CD14-positive monocyte (primary cell): ENCODE measurements around the gene EAPP. TPM values are rescaled to one million over a fixed set of nuclear protein-coding genes. Genes with fewer than 3 reads are reported as not detected.
"Not testable (repeated sequence)": the region's sequence is repeated elsewhere in the genome, so short reads cannot be mapped to it uniquely, and the experiment has no call there.

Experiments
- DNase-seq, 3 donors: peaks; one replicate each; pipeline ENCODE4 v3.0.0-alpha.2; 2011 to 2022
- H2AFZ ChIP-seq: 2 replicates; pipeline ENCODE4 v1.6.0; 2012; ENCODE audit warnings: mild to moderate bottlenecking, low read depth, low read length, inconsistent platforms; ENCODE audit not compliant: insufficient read depth, poor library complexity, severe bottlenecking
- H3K27ac ChIP-seq, 2 donors: 1 replicate in 1 of 2; 2 replicates in 1 of 2; pipeline ENCODE4 v1.5.1; 2012 to 2013; ENCODE audit warnings: low read length in 2 of 2, control low read depth in 1 of 2, inconsistent platforms in 1 of 2, low read depth in 1 of 2, mild to moderate bottlenecking in 1 of 2
- H3K27me3 ChIP-seq, 2 donors: one replicate each; pipeline versions ENCODE4 v1.6.0 to v1.6.1; 2011 to 2013; ENCODE audit warnings: low read length in 2 of 2; ENCODE audit not compliant: control insufficient read depth in 2 of 2, insufficient read depth in 2 of 2
- H3K36me3 ChIP-seq, 2 donors: replicated peaks in 1 of 2; 1 replicate in 1 of 2; 2 replicates in 1 of 2; pipeline versions ENCODE4 v1.5.1 to v1.6.1; 2012 to 2013; ENCODE audit warnings: low read length in 2 of 2, control low read depth in 1 of 2, inconsistent platforms in 1 of 2, mild to moderate bottlenecking in 1 of 2; ENCODE audit not compliant: insufficient read depth in 2 of 2, control insufficient read depth in 1 of 2
- H3K4me1 ChIP-seq, 2 donors: 1 replicate in 1 of 2; 2 replicates in 1 of 2; pipeline versions ENCODE4 v1.5.1 to v1.6.1; 2012 to 2013; ENCODE audit warnings: low read length in 2 of 2, control low read depth in 1 of 2, inconsistent platforms in 1 of 2, mild to moderate bottlenecking in 1 of 2, moderate library complexity in 1 of 2; ENCODE audit not compliant: insufficient read depth in 2 of 2, control insufficient read depth in 1 of 2
- H3K4me2 ChIP-seq: replicated peaks from 2 replicates; pipeline ENCODE3; 2012; ENCODE audit warnings: low read length, moderate library complexity, mild to moderate bottlenecking; ENCODE audit not compliant: poor library complexity, severe bottlenecking; ENCODE audit errors: extremely low read depth
- H3K4me3 ChIP-seq, 3 experiments: fragments of 200-600 bp in 1 of 3; sonication (generic) in 1 of 3; replicated peaks in 1 of 3; 1 replicate in 2 of 3; 2 replicates in 1 of 3; pipeline ENCODE4 v1.5.1; 2011 to 2013; ENCODE audit warnings: low read length in 3 of 3, mild to moderate bottlenecking in 3 of 3, control low read depth in 2 of 3, low read depth in 2 of 3, inconsistent platforms in 1 of 3, moderate library complexity in 1 of 3
- H3K79me2 ChIP-seq: 2 replicates; pipeline ENCODE4 v1.6.0; 2012; ENCODE audit warnings: mild to moderate bottlenecking, control low read depth, inconsistent platforms, low read length, moderate library complexity; ENCODE audit not compliant: insufficient read depth
- H3K9ac ChIP-seq: 2 replicates; pipeline ENCODE4 v1.6.0; 2017; ENCODE audit warnings: low read length, mild to moderate bottlenecking; ENCODE audit not compliant: insufficient read depth, poor library complexity, severe bottlenecking
- H3K9me3 ChIP-seq, 2 donors: replicated peaks in 1 of 2; 1 replicate in 1 of 2; 2 replicates in 1 of 2; pipeline versions ENCODE4 v1.5.1 to v1.6.1; 2012 to 2013; ENCODE audit warnings: low read length in 2 of 2, control low read depth in 1 of 2; ENCODE audit not compliant: control insufficient read depth in 1 of 2, insufficient read depth in 1 of 2
- H4K20me1 ChIP-seq: 2 replicates; pipeline ENCODE4 v1.6.0; 2012; ENCODE audit warnings: mild to moderate bottlenecking, low read length, control low read depth, moderate library complexity; ENCODE audit not compliant: insufficient read depth
- H3K27ac Mint-ChIP-seq, 7 donors: one replicate each; pipeline ENCODE4 v1.8.0; 2020; ENCODE audit warnings: mild to moderate bottlenecking in 7 of 7, mixed read lengths in 7 of 7, moderate library complexity in 6 of 7, inconsistent platforms in 2 of 7
- H3K27me3 Mint-ChIP-seq, 3 donors: one replicate each; pipeline ENCODE4 v1.8.0; 2021 to 2022; ENCODE audit warnings: low read depth in 3 of 3, mild to moderate bottlenecking in 3 of 3, mixed read lengths in 3 of 3, moderate library complexity in 3 of 3, inconsistent platforms in 1 of 3
- H3K36me3 Mint-ChIP-seq, 2 donors: one replicate each; pipeline ENCODE4 v1.8.0; 2020; ENCODE audit warnings: mixed read lengths in 2 of 2, inconsistent platforms in 1 of 2, mild to moderate bottlenecking in 1 of 2
- H3K4me1 Mint-ChIP-seq: one replicate; pipeline ENCODE4 v1.8.0; 2020; ENCODE audit warnings: mild to moderate bottlenecking, mixed read lengths
- H3K4me3 Mint-ChIP-seq, 2 donors: one replicate each; pipeline ENCODE4 v1.8.0; 2020; ENCODE audit warnings: mild to moderate bottlenecking in 2 of 2, mixed read lengths in 2 of 2, moderate library complexity in 1 of 2
- H3K9me3 Mint-ChIP-seq, 7 donors: one replicate each; pipeline ENCODE4 v1.8.0; 2020 to 2022; ENCODE audit warnings: mixed read lengths in 7 of 7, mild to moderate bottlenecking in 6 of 7, moderate library complexity in 6 of 7, inconsistent platforms in 2 of 7
- WGBS: methylation state at CpG from one replicate; pipeline ENCODE4 v1.1.5; 2013; ENCODE audit warnings: missing lambda C conversion rate; ENCODE audit not compliant: insufficient coverage; 5-methylcytosine and 5-hydroxymethylcytosine counted together
- intact Hi-C, 2 donors: fragments of 100-400 bp; cut with micrococcal nuclease; formaldehyde crosslinking; loops; one replicate each; pipeline versions ENCODE4 v1.15.0 to v1.15.1; 2023
- polyA plus RNA-seq, 3 donors: library from polyadenylated mRNA; depleted of rRNA in 1 of 3; unstranded in 2 of 3; stranded (reverse) in 1 of 3; fragments of 300-500 nt in 2 of 3; fragments of >200 nt in 1 of 3; fragmentation: Illumina TruSeq in 2 of 3; gene quantifications; 1 replicate in 2 of 3; 2 replicates in 1 of 3; pipeline ENCODE4 v1.2.3, GENCODE V29; 2012 to 2021
- TF ChIP-seq, protein P1 (sequence below): fragments of 200-600 bp; IDR thresholded peaks from one replicate; pipeline ENCODE4 v1.8.0; 2022; ENCODE audit warnings: antibody characterized with exemption, mild to moderate bottlenecking

The EAPP gene
- polyA plus RNA-seq, 3 donors: 20.7 to 76.2 (median 70.2) TPM

DNA sequence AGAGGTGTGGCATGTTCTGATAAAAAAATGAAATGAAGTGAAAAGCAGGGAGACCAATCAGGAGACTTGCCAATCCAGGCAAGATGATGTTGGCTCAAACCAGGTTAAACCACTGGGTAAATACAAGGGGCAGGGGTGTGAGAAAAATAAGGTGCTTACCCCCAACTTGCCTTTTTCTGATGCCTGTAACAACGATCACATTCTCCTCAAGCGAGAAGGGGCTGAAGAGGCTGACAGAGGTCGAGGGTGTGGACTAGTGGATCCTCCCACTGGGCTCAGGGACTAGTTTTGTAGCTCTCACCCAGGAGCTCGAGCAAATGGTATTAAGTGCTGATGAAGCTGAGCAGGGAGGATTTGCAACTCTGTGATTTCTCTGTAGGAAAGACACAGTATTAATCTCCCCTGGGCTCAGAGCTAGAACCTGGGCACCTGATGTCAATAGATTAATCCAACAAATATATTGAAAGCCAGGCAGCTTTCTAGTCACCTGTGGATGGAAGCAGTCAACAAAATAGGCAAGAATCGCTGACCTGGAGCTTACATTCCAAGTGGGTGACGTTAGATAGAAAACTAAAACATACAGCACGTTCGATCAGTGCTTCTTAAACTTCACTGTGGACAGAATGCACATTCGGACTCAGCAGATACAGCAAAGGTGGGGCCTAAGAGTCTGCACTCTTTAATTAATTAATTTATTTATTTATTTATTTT lies 15.2 kb upstream of the EAPP start:
- peaks cover 0 to 2% (median 2%) of the 10 kb centered on the region in 3 donors for H3K27me3 Mint-ChIP-seq
- DNase-seq: peak in 2 of 3 donors; percentile 7 to 61

GRCh38 chr14:34549276-34549966 lies 9.9 kb upstream of the EAPP start:
- H3K9ac ChIP-seq, H3K79me2 ChIP-seq, H3K27me3 ChIP-seq, intact Hi-C loops, H3K36me3 Mint-ChIP-seq, H3K4me3 ChIP-seq, H2AFZ ChIP-seq, H3K27ac Mint-ChIP-seq, H3K27me3 Mint-ChIP-seq, H3K9me3 Mint-ChIP-seq, H4K20me1 ChIP-seq, H3K36me3 ChIP-seq, H3K4me2 ChIP-seq, H3K4me3 Mint-ChIP-seq, H3K27ac ChIP-seq, DNase-seq, H3K9me3 ChIP-seq: not testable (repeated sequence)
- H3K4me1 Mint-ChIP-seq: peaks cover 28% of the 10 kb centered on the region
- H3K4me1 ChIP-seq: peaks cover 21 to 28% of the 10 kb centered on the region in 2 donors
- 98% methylated on average over 9 of the region's 19 CpGs for WGBS

More for the DNA sequence above, 15.2 kb upstream of the EAPP start:
- intact Hi-C loops: no loop called here
- Histone ChIP-seq H3K9ac (peak overlapping the region; percentile 8), H3K79me2 (no peaks in the 10 kb centered on the region), H4K20me1 (peaks cover 3% of the 10 kb centered on the region), H3K4me2 (peak overlapping the region; percentile 55), H3K27ac (peak overlapping the region; percentile 22 to 33), H3K36me3 (no peaks in the 10 kb centered on the region), H3K4me3 (peak overlapping the region in 1 of 3 experiments; percentile 51), H3K27me3 (no peaks in the 10 kb centered on the region), H2AFZ (no peak overlapping the region), H3K9me3 (no peaks in the 10 kb centered on the region), H3K4me1 (peaks cover 11 to 18% of the 10 kb centered on the region in 2 donors)
- Mint-ChIP-seq H3K27ac (peak overlapping the region; percentile 30 to 82 (median 61)), H3K9me3 (no peaks in the 10 kb centered on the region), H3K4me3 (peak overlapping the region in 1 of 2 donors; percentile 44), H3K36me3 (no peaks in the 10 kb centered on the region), H3K4me1 (peaks cover 24% of the 10 kb centered on the region)
- TF ChIP-seq, protein P1, sequence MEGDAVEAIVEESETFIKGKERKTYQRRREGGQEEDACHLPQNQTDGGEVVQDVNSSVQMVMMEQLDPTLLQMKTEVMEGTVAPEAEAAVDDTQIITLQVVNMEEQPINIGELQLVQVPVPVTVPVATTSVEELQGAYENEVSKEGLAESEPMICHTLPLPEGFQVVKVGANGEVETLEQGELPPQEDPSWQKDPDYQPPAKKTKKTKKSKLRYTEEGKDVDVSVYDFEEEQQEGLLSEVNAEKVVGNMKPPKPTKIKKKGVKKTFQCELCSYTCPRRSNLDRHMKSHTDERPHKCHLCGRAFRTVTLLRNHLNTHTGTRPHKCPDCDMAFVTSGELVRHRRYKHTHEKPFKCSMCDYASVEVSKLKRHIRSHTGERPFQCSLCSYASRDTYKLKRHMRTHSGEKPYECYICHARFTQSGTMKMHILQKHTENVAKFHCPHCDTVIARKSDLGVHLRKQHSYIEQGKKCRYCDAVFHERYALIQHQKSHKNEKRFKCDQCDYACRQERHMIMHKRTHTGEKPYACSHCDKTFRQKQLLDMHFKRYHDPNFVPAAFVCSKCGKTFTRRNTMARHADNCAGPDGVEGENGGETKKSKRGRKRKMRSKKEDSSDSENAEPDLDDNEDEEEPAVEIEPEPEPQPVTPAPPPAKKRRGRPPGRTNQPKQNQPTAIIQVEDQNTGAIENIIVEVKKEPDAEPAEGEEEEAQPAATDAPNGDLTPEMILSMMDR: no peak
- 78% methylated on average over 3 of the region's 9 CpGs for WGBS
